ENCODE measurements around the gene MAP4K4.

The MAP4K4 gene

GRCh38 chr2:101847661-101848339 lies 150.3 kb downstream of the MAP4K4 start:
- DNase-seq, result no peak

- DNase-seq, result no peak
Observed at GRCh38 chr2:101848769-101849410, 151.4 kb downstream of the MAP4K4 start.

- DNase-seq, result no peak
Observed at GRCh38 chr2:101850450-101850849, 152.9 kb downstream of the MAP4K4 start.

- no peak for DNase-seq
Observed at GRCh38 chr2:101850991-101851390, 153.5 kb downstream of the MAP4K4 start.

- DNase-seq, result no peak
Observed at GRCh38 chr2:101852824-101853223, 155.3 kb downstream of the MAP4K4 start.

- DNase-seq, result no peak
Observed at GRCh38 chr2:101854877-101855276, 157.4 kb downstream of the MAP4K4 start.

GRCh38 chr2:101855776-101856175 lies 158.3 kb downstream of the MAP4K4 start:
- DNase-seq, result no peak

- no peak for DNase-seq
Observed at GRCh38 chr2:101858246-101858645, 160.7 kb downstream of the MAP4K4 start.

GRCh38 chr2:101858910-101859309 lies 161.4 kb downstream of the MAP4K4 start:
- no peak for DNase-seq

GRCh38 chr2:101859604-101860003 lies 162.1 kb downstream of the MAP4K4 start:
- no peak for DNase-seq

GRCh38 chr2:101860157-101860556 lies 162.7 kb downstream of the MAP4K4 start:
- DNase-seq, result no peak

GRCh38 chr2:101860782-101861181 lies 163.3 kb downstream of the MAP4K4 start:
- no peak for DNase-seq

- no peak for DNase-seq
Observed at GRCh38 chr2:101861382-101861781, 163.9 kb downstream of the MAP4K4 start.

- DNase-seq, result no peak
Observed at GRCh38 chr2:101863534-101863933, 166.0 kb downstream of the MAP4K4 start.

GRCh38 chr2:101864426-101864825 lies 166.9 kb downstream of the MAP4K4 start:
- DNase-seq, result no peak

GRCh38 chr2:101868525-101868924 lies 171.0 kb downstream of the MAP4K4 start:
- no peak for DNase-seq

GRCh38 chr2:101869527-101869926 lies 172.0 kb downstream of the MAP4K4 start:
- no peak for DNase-seq

- DNase-seq, result no peak
Observed at GRCh38 chr2:101870444-101870843, 172.9 kb downstream of the MAP4K4 start.

- DNase-seq, result no peak
Observed at GRCh38 chr2:101871480-101871879, 174.0 kb downstream of the MAP4K4 start.

- DNase-seq, result no peak
Observed at GRCh38 chr2:101872480-101872879, 175.0 kb downstream of the MAP4K4 start.

- no peak for DNase-seq
Observed at GRCh38 chr2:101873543-101873942, 176.0 kb downstream of the MAP4K4 start.

- no peak for DNase-seq
Observed at GRCh38 chr2:101874069-101874468, 176.6 kb downstream of the MAP4K4 start.

- no peak for DNase-seq
Observed at GRCh38 chr2:101879466-101879865, 182.0 kb downstream of the MAP4K4 start.

- no peak for DNase-seq
Observed at GRCh38 chr2:101881131-101881530, 183.6 kb downstream of the MAP4K4 start.

GRCh38 chr2:101882769-101883307 lies 185.3 kb downstream of the MAP4K4 start:
- DNase-seq, result no peak

Data from NCI-H1105 (cell line).